Parathyroid adenoma (tissue), 2 donors: ENCODE results near the gene METTL21C.

Experiments used
- H2AFZ ChIP-seq: fragments of 300-600 bp; sonication (generic); one replicate; pipeline ENCODE4 v1.7.0; 2017; ENCODE audit warnings: antibody characterized with exemption, mild to moderate bottlenecking
- H3K27ac ChIP-seq: fragments of 300-600 bp; sonication (generic); one replicate; pipeline ENCODE4 v1.7.0; 2017
- H3K27me3 ChIP-seq: fragments of 300-600 bp; sonication (generic); one replicate; pipeline ENCODE4 v1.7.0; 2017; ENCODE audit warnings: low read length; ENCODE audit not compliant: control insufficient read depth, insufficient read depth
- H3K36me3 ChIP-seq: fragments of 300-600 bp; sonication (generic); one replicate; pipeline ENCODE4 v1.7.0; 2017; ENCODE audit warnings: low read length; ENCODE audit not compliant: control insufficient read depth, insufficient read depth
- H3K4me1 ChIP-seq: fragments of 300-600 bp; sonication (generic); one replicate; pipeline ENCODE4 v1.7.0; 2017; ENCODE audit warnings: control low read depth
- H3K4me2 ChIP-seq: fragments of 300-600 bp; sonication (generic); one replicate; pipeline ENCODE4 v1.7.0; 2017; ENCODE audit warnings: low read length
- H3K4me3 ChIP-seq: fragments of 300-600 bp; sonication (generic); one replicate; pipeline ENCODE4 v1.7.0; 2017; ENCODE audit warnings: low read depth, low read length
- H3K79me2 ChIP-seq: fragments of 300-600 bp; sonication (generic); one replicate; pipeline ENCODE4 v1.7.0; 2017; ENCODE audit warnings: control low read depth
- H3K9ac ChIP-seq: fragments of 300-600 bp; sonication (generic); one replicate; pipeline ENCODE4 v1.7.0; 2017; ENCODE audit warnings: mild to moderate bottlenecking
- H3K9me3 ChIP-seq: fragments of 300-600 bp; sonication (generic); one replicate; pipeline ENCODE4 v1.7.0; 2017; ENCODE audit warnings: low read length; ENCODE audit not compliant: control insufficient read depth
- TF ChIP-seq, protein P1 (sequence below): fragments of 300-600 bp; sonication (generic); IDR thresholded peaks from one replicate; pipeline ENCODE4 v1.7.0; 2017; ENCODE audit warnings: antibody characterized with exemption, mild to moderate bottlenecking
- donor health status: primary hyperparathyroidism.

The METTL21C gene

DNA sequence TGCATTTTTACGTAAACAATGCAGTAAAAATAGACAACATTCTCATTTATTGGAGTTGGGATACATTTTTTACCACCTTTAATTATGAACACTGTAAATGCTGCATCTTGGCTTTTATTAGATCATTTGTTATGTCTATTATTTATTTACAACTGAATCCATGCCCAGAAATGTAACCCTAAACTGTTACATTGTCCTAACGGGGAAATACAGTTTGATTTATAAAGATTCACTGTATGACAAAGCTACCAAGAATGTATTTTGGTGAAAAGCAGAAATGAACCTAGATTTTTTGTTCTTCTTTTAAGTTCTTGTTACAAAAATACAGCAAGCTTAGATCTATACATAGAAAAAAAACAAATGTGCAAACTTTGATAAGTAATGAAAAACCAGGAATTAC lies 1.1 kb downstream of the METTL21C start:
- Histone ChIP-seq H2AFZ (no peak overlapping the region), H3K4me1 (no peaks in the 10 kb centered on the region), H3K79me2 (no peaks in the 10 kb centered on the region), H3K4me3 (no peak overlapping the region), H3K27me3 (peaks cover 4% of the 10 kb centered on the region), H3K36me3 (no peaks in the 10 kb centered on the region), H3K9ac (no peak overlapping the region), H3K9me3 (no peaks in the 10 kb centered on the region), H3K27ac (no peak overlapping the region), H3K4me2 (no peak overlapping the region)
- TF ChIP-seq, protein P1, sequence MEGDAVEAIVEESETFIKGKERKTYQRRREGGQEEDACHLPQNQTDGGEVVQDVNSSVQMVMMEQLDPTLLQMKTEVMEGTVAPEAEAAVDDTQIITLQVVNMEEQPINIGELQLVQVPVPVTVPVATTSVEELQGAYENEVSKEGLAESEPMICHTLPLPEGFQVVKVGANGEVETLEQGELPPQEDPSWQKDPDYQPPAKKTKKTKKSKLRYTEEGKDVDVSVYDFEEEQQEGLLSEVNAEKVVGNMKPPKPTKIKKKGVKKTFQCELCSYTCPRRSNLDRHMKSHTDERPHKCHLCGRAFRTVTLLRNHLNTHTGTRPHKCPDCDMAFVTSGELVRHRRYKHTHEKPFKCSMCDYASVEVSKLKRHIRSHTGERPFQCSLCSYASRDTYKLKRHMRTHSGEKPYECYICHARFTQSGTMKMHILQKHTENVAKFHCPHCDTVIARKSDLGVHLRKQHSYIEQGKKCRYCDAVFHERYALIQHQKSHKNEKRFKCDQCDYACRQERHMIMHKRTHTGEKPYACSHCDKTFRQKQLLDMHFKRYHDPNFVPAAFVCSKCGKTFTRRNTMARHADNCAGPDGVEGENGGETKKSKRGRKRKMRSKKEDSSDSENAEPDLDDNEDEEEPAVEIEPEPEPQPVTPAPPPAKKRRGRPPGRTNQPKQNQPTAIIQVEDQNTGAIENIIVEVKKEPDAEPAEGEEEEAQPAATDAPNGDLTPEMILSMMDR, result no peak

DNA sequence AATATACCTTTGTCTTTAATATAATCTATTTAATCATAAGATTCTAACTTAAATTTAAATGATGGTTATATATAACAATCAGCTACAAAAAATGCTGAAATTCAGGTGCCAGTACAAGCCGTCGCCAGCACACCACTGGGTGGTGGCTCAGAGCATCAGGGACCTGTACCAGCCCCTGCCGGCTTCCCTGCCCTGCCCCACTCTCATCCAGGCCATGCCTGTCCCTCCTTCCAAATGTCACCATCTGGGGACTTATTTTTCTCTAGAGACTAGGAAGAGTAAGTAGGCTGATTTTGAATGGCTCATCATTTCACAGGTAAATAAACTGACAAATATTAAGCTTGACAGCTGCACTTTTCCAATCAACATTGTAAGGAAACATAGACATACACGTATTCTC lies 1.6 kb downstream of the METTL21C start:
- no peak overlapping the region for H3K27ac ChIP-seq
- no peak overlapping the region for H2AFZ ChIP-seq
- no peak overlapping the region for H3K9ac ChIP-seq
- no peaks in the 10 kb centered on the region for H3K4me1 ChIP-seq
- no peaks in the 10 kb centered on the region for H3K79me2 ChIP-seq
- no peak overlapping the region for H3K4me2 ChIP-seq
- H3K36me3 ChIP-seq, result no peaks in the 10 kb centered on the region
- H3K4me3 ChIP-seq, result no peak overlapping the region
- TF ChIP-seq, protein P1, result no peak
- no peaks in the 10 kb centered on the region for H3K9me3 ChIP-seq
- H3K27me3 ChIP-seq, result peaks cover 4% of the 10 kb centered on the region

- Histone ChIP-seq H3K4me3 (no peak overlapping the region), H3K27ac (no peak overlapping the region), H3K79me2 (no peaks in the 10 kb centered on the region), H3K9ac (no peak overlapping the region), H3K4me2 (no peak overlapping the region), H2AFZ (no peak overlapping the region), H3K36me3 (no peaks in the 10 kb centered on the region), H3K27me3 (peaks cover 4% of the 10 kb centered on the region), H3K4me1 (no peaks in the 10 kb centered on the region), H3K9me3 (no peaks in the 10 kb centered on the region)
- TF ChIP-seq, protein P1, result no peak
These were observed 2.4 kb downstream of the METTL21C start for GRCh38 chr13:102692491-102692826.

GRCh38 chr13:102690883-102691282 lies 4.0 kb downstream of the METTL21C start:
- Histone ChIP-seq H3K4me1 (no peaks in the 10 kb centered on the region), H3K27ac (no peak overlapping the region), H3K4me2 (no peak overlapping the region), H3K9ac (no peak overlapping the region), H3K4me3 (no peak overlapping the region), H3K9me3 (no peaks in the 10 kb centered on the region), H2AFZ (no peak overlapping the region), H3K36me3 (no peaks in the 10 kb centered on the region), H3K79me2 (no peaks in the 10 kb centered on the region), H3K27me3 (peaks cover 4% of the 10 kb centered on the region)
- TF ChIP-seq, protein P1, result no peak

DNA sequence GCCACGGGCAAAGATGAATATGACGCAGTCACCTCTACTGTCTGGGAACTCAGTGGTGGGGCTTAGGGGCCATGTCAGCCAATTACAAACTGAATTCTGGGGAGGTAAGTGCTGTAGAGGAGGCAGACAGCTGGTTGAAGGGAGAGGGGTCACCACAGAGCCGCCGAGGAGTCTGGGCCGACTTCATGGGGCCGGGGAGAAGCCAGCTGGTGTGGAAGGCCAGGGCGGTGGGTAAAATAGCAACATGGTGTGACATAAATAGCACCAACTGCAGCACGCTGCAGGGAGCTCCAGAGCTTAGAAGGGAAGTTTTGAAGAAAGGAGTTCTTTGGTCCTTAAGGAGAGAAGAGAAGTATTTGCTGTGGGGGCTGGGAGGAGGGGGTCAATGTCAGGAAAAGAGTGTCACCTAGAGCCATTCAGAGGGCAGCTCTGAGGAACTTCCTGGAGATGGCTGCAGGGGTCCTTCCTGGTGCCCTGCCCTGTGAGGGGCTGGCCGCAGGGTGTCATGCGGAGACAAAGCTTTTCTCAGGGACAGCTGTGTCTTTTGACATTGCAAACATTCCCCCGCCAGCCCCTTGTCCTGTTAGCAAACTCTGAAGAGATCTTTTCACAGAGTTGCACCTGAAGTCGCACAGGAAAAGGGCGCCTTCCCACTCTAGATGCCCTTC lies 6.4 kb downstream of the METTL21C start:
- Histone ChIP-seq H3K36me3 (no peaks in the 10 kb centered on the region), H2AFZ (no peak overlapping the region), H3K4me3 (no peak overlapping the region), H3K27me3 (peaks cover 4% of the 10 kb centered on the region), H3K9me3 (no peaks in the 10 kb centered on the region), H3K4me1 (no peaks in the 10 kb centered on the region), H3K27ac (no peak overlapping the region), H3K4me2 (no peak overlapping the region), H3K79me2 (no peaks in the 10 kb centered on the region), H3K9ac (no peak overlapping the region)
- TF ChIP-seq, protein P1, result no peak
